Urinary bladder (tissue), 4 donors: Measurements from ENCODE around the gene SERGEF. TPM values are rescaled to one million over a fixed set of nuclear protein-coding genes. Genes with fewer than 3 reads are reported as not detected.

Experiments
- DNase-seq: peaks from one replicate; pipeline ENCODE4 v3.0.0-alpha.2; 2015; ENCODE audit errors: extremely low spot score
- H3K27ac ChIP-seq: one replicate; pipeline ENCODE4 v1.5.1; 2013; ENCODE audit warnings: low read depth, mild to moderate bottlenecking, moderate library complexity
- H3K36me3 ChIP-seq: one replicate; pipeline ENCODE4 v1.6.1; 2013; ENCODE audit warnings: mild to moderate bottlenecking, moderate library complexity; ENCODE audit not compliant: insufficient read depth
- H3K4me1 ChIP-seq: one replicate; pipeline ENCODE4 v1.6.1; 2013; ENCODE audit warnings: mild to moderate bottlenecking, moderate library complexity; ENCODE audit not compliant: insufficient read depth
- H3K4me3 ChIP-seq: one replicate; pipeline ENCODE4 v1.5.1; 2013; ENCODE audit warnings: low read depth, low read length
- whole genome bisulfite sequencing: extraction: QIAGEN DNeasy Blood & Tissue Kit; methylation state at CpG from one replicate; pipeline ENCODE4 v1.1.7; 2013; 5-methylcytosine and 5-hydroxymethylcytosine counted together
- polyA plus RNA-seq: library from polyadenylated mRNA; stranded (reverse); fragments of 200-250 nt; gene quantifications from one replicate; pipeline ENCODE4 v1.2.3, GENCODE V29; 2013
- total RNA-seq: library from RNA; depleted of rRNA; stranded (reverse); fragments of >200 nt; gene quantifications from one replicate; pipeline ENCODE4 v1.2.3, GENCODE V29; 2014
- donor health status: healthy with polysubstance abuse.
- donor health status: healthy.

The SERGEF gene
- total and polyA plus RNA-seq, 2 donors, result 14.1 to 45.3 TPM

GRCh38 chr11:17927681-17928343 lies 85.0 kb downstream of the SERGEF start:
- peak; percentile 11 for DNase-seq
- Histone ChIP-seq H3K4me1 (peaks cover 1% of the 10 kb centered on the region), H3K4me3 (no peak overlapping the region), H3K36me3 (no peaks in the 10 kb centered on the region), H3K27ac (no peak overlapping the region)
- WGBS, result 53% methylated on average over 3 of the region's 3 CpGs

GRCh38 chr11:17927041-17927440 lies 85.8 kb downstream of the SERGEF start:
- no peak for DNase-seq
- no peak overlapping the region for H3K4me3 ChIP-seq
- H3K4me1 ChIP-seq, result peaks cover 1% of the 10 kb centered on the region
- H3K27ac ChIP-seq, result no peak overlapping the region
- H3K36me3 ChIP-seq, result no peaks in the 10 kb centered on the region
- 82% methylated on average over 3 of the region's 3 CpGs for WGBS

GRCh38 chr11:17924713-17925112 lies 88.1 kb downstream of the SERGEF start:
- Histone ChIP-seq H3K36me3 (no peaks in the 10 kb centered on the region), H3K27ac (no peak overlapping the region), H3K4me3 (no peak overlapping the region), H3K4me1 (peaks cover 1% of the 10 kb centered on the region)
- 86% methylated on average over 3 of the region's 3 CpGs for WGBS
- DNase-seq, result no peak

- Histone ChIP-seq H3K4me1 (peaks cover under 1% of the 10 kb centered on the region), H3K27ac (no peak overlapping the region), H3K4me3 (no peak overlapping the region), H3K36me3 (no peaks in the 10 kb centered on the region)
- 71% methylated on average over 3 of the region's 3 CpGs for WGBS
- DNase-seq, result no peak
These were observed 89.6 kb downstream of the SERGEF start for GRCh38 chr11:17923217-17923616.

GRCh38 chr11:17922416-17922788 lies 90.4 kb downstream of the SERGEF start:
- H3K36me3 ChIP-seq, result no peaks in the 10 kb centered on the region
- 25% methylated on average over 2 of the region's 2 CpGs for WGBS
- no peak overlapping the region for H3K27ac ChIP-seq
- no peaks in the 10 kb centered on the region for H3K4me1 ChIP-seq
- no peak overlapping the region for H3K4me3 ChIP-seq
- DNase-seq, result no peak

GRCh38 chr11:17921659-17922415 lies 91.0 kb downstream of the SERGEF start:
- no peak for DNase-seq
- Histone ChIP-seq H3K36me3 (no peaks in the 10 kb centered on the region), H3K4me1 (no peaks in the 10 kb centered on the region), H3K27ac (no peak overlapping the region), H3K4me3 (no peak overlapping the region)
- WGBS, result 57% methylated on average over 4 of the region's 4 CpGs

GRCh38 chr11:17918049-17918605 lies 94.7 kb downstream of the SERGEF start:
- Histone ChIP-seq H3K4me3 (no peak overlapping the region), H3K4me1 (no peaks in the 10 kb centered on the region), H3K27ac (no peak overlapping the region), H3K36me3 (no peaks in the 10 kb centered on the region)
- DNase-seq, result no peak
- 93% methylated on average over 1 of the region's 1 CpG for WGBS

- no peaks in the 10 kb centered on the region for H3K4me1 ChIP-seq
- H3K4me3 ChIP-seq, result no peak overlapping the region
- no peaks in the 10 kb centered on the region for H3K36me3 ChIP-seq
- no peak for DNase-seq
- 92% methylated on average over 3 of the region's 3 CpGs for WGBS
- H3K27ac ChIP-seq, result no peak overlapping the region
These were observed 95.3 kb downstream of the SERGEF start for GRCh38 chr11:17917556-17917955.

GRCh38 chr11:17915500-17916143 lies 97.2 kb downstream of the SERGEF start:
- Histone ChIP-seq H3K36me3 (no peaks in the 10 kb centered on the region), H3K27ac (no peak overlapping the region), H3K4me3 (no peak overlapping the region), H3K4me1 (no peaks in the 10 kb centered on the region)
- DNase-seq, result no peak
- WGBS, result 93% methylated on average over 3 of the region's 3 CpGs

GRCh38 chr11:17914957-17915356 lies 97.9 kb downstream of the SERGEF start:
- 97% methylated on average over 4 of the region's 4 CpGs for WGBS
- DNase-seq, result no peak
- Histone ChIP-seq H3K4me1 (no peaks in the 10 kb centered on the region), H3K27ac (no peak overlapping the region), H3K36me3 (no peaks in the 10 kb centered on the region), H3K4me3 (no peak overlapping the region)

GRCh38 chr11:17907046-17907445 lies 105.8 kb downstream of the SERGEF start:
- H3K27ac ChIP-seq, result no peak overlapping the region
- no peaks in the 10 kb centered on the region for H3K36me3 ChIP-seq
- H3K4me3 ChIP-seq, result no peak overlapping the region
- no peak for DNase-seq
- H3K4me1 ChIP-seq, result no peaks in the 10 kb centered on the region
- 100% methylated on average over 1 of the region's 1 CpG for WGBS

GRCh38 chr11:17906436-17906835 lies 106.4 kb downstream of the SERGEF start:
- Histone ChIP-seq H3K4me1 (no peaks in the 10 kb centered on the region), H3K36me3 (no peaks in the 10 kb centered on the region), H3K27ac (no peak overlapping the region), H3K4me3 (no peak overlapping the region)
- no peak for DNase-seq
- WGBS, result 94% methylated on average over 7 of the region's 7 CpGs

- H3K36me3 ChIP-seq, result no peaks in the 10 kb centered on the region
- DNase-seq, result no peak
- no peak overlapping the region for H3K4me3 ChIP-seq
- no peak overlapping the region for H3K27ac ChIP-seq
- H3K4me1 ChIP-seq, result no peaks in the 10 kb centered on the region
These were observed 107.4 kb downstream of the SERGEF start for GRCh38 chr11:17905477-17905876.

- no peak overlapping the region for H3K4me3 ChIP-seq
- no peaks in the 10 kb centered on the region for H3K4me1 ChIP-seq
- H3K27ac ChIP-seq, result no peak overlapping the region
- no peaks in the 10 kb centered on the region for H3K36me3 ChIP-seq
- 95% methylated on average over 2 of the region's 2 CpGs for WGBS
- DNase-seq, result no peak
These were observed 111.4 kb downstream of the SERGEF start for GRCh38 chr11:17901481-17901880.
